ENCODE results near the gene SH3PXD2B.

- TF ChIP-seq CTCF (IDR thresholded peaks at IDR 0.05; ENCODE audit: low read depth, low read length, poor library complexity, severe bottlenecking) (no peak), EZH2phosphoT487 (IDR thresholded peaks at IDR 0.05; ENCODE audit: borderline replicate concordance, low read length) (no peak)
Measured at GRCh38 chr5:172482156-172483020, 28.1 kb upstream of the SH3PXD2B start.
